HG03469 (cell line): ENCODE results near the gene NINJ2.
A peak's percentile ranks its signal among the peaks of the same experiment; 100 is the strongest.

Experiments used
- ATAC-seq: cut with Tn5 transposase; IDR thresholded peaks from one replicate; pipeline ENCODE4 v1.9.1; 2021; ENCODE audit warnings: mild to moderate bottlenecking, moderate library complexity, moderate number of reproducible peaks; ENCODE audit not compliant: unreplicated experiment

The NINJ2 gene

GRCh38 chr12:674272-674781, 11.1 kb upstream of the NINJ2 start:
- ATAC-seq: peak; percentile 68

GRCh38 chr12:673849-674248, 10.6 kb upstream of the NINJ2 start:
- peak; percentile 4 for ATAC-seq

GRCh38 chr12:669576-669945, 6.3 kb upstream of the NINJ2 start:
- ATAC-seq: no peak

GRCh38 chr12:668090-668481, 4.8 kb upstream of the NINJ2 start:
- ATAC-seq: no peak

GRCh38 chr12:666766-667308, 3.6 kb upstream of the NINJ2 start:
- no peak for ATAC-seq

GRCh38 chr12:666066-666465, 2.8 kb upstream of the NINJ2 start:
- ATAC-seq: no peak

GRCh38 chr12:664779-665092, 1.5 kb upstream of the NINJ2 start:
- no peak for ATAC-seq

- no peak for ATAC-seq
Measured at GRCh38 chr12:664075-664778, 982 bp upstream of the NINJ2 start.

GRCh38 chr12:662566-663292, 516 bp downstream of the NINJ2 start:
- ATAC-seq: no peak

- ATAC-seq: no peak
Measured at GRCh38 chr12:661720-662486, 1.3 kb downstream of the NINJ2 start.

GRCh38 chr12:659090-659683, 4.1 kb downstream of the NINJ2 start:
- no peak for ATAC-seq

GRCh38 chr12:650983-651382, 12.3 kb downstream of the NINJ2 start:
- ATAC-seq: no peak

GRCh38 chr12:647385-648085, 15.7 kb downstream of the NINJ2 start:
- no peak for ATAC-seq

- ATAC-seq: no peak
Measured at GRCh38 chr12:646442-647384, 16.5 kb downstream of the NINJ2 start.

- no peak for ATAC-seq
Measured at GRCh38 chr12:645563-646071, 17.6 kb downstream of the NINJ2 start.

GRCh38 chr12:644818-645552, 18.3 kb downstream of the NINJ2 start:
- no peak for ATAC-seq

GRCh38 chr12:644303-644639, 19.0 kb downstream of the NINJ2 start:
- no peak for ATAC-seq

- ATAC-seq: no peak
Measured at GRCh38 chr12:643475-644302, 19.6 kb downstream of the NINJ2 start.
